Brain pericyte (primary cell): ENCODE measurements around the gene PTPRN2.

Experiments used
- DNase-seq: peaks from one replicate; pipeline ENCODE4 v3.0.0-alpha.2; 2012; ENCODE audit warnings: low read depth, low spot score

Gene PTPRN2

GRCh38 chr7:157977717-157978496 lies 609.7 kb downstream of the PTPRN2 start:
- DNase-seq: no peak

- no peak for DNase-seq
These were observed 610.3 kb downstream of the PTPRN2 start for GRCh38 chr7:157977306-157977705.

- DNase-seq: no peak
These were observed 611.2 kb downstream of the PTPRN2 start for GRCh38 chr7:157976406-157976805.

- DNase-seq: no peak
These were observed 611.9 kb downstream of the PTPRN2 start for GRCh38 chr7:157975401-157976372.

- no peak for DNase-seq
These were observed 612.9 kb downstream of the PTPRN2 start for GRCh38 chr7:157974678-157975230.

- DNase-seq: no peak
These were observed 613.5 kb downstream of the PTPRN2 start for GRCh38 chr7:157973971-157974677.

- DNase-seq: no peak
These were observed 614.7 kb downstream of the PTPRN2 start for GRCh38 chr7:157972914-157973313.

- DNase-seq: no peak
These were observed 616.1 kb downstream of the PTPRN2 start for GRCh38 chr7:157971501-157971900.

- DNase-seq: no peak
These were observed 616.9 kb downstream of the PTPRN2 start for GRCh38 chr7:157970744-157971143.

GRCh38 chr7:157969995-157970394 lies 617.6 kb downstream of the PTPRN2 start:
- DNase-seq: no peak

GRCh38 chr7:157966490-157966889 lies 621.1 kb downstream of the PTPRN2 start:
- DNase-seq: no peak

- no peak for DNase-seq
These were observed 623.1 kb downstream of the PTPRN2 start for GRCh38 chr7:157964521-157964920.

GRCh38 chr7:157964016-157964415 lies 623.6 kb downstream of the PTPRN2 start:
- no peak for DNase-seq

GRCh38 chr7:157963526-157963925 lies 624.1 kb downstream of the PTPRN2 start:
- no peak for DNase-seq

- DNase-seq: no peak
These were observed 624.9 kb downstream of the PTPRN2 start for GRCh38 chr7:157962458-157963306.

- DNase-seq: no peak
These were observed 625.7 kb downstream of the PTPRN2 start for GRCh38 chr7:157961731-157962457.

- DNase-seq: no peak
These were observed 632.1 kb downstream of the PTPRN2 start for GRCh38 chr7:157955348-157955999.

GRCh38 chr7:157954901-157955300 lies 632.7 kb downstream of the PTPRN2 start:
- no peak for DNase-seq

GRCh38 chr7:157952841-157953645 lies 634.6 kb downstream of the PTPRN2 start:
- no peak for DNase-seq
